Hematopoietic multipotent progenitor cell (in vitro differentiated cells): ENCODE data around the gene KCNK15. TPM values are rescaled to one million over a fixed set of nuclear protein-coding genes. Genes with fewer than 3 reads are reported as not detected.
"Not testable (repeated sequence)": the region's sequence is repeated elsewhere in the genome, so short reads cannot be mapped to it uniquely, and the experiment has no call there.

Source experiments
- DNase-seq, 3 donors: peaks; one replicate each; pipeline ENCODE4 v3.0.0-alpha.2; 2011 to 2015; ENCODE audit warnings: low read depth in 2 of 3, low spot score in 2 of 3
- total RNA-seq: library from RNA; depleted of rRNA; stranded (reverse); fragments of >200 nt; gene quantifications from one replicate; pipeline ENCODE4 v1.2.3, GENCODE V29; 2012

Gene KCNK15
- total RNA-seq, 1 donor: 0.27 TPM

GRCh38 chr20:44754554-44754953 is 8.9 kb downstream of the KCNK15 start:
- DNase-seq: no peak

- no peak for DNase-seq
These were observed 10.5 kb downstream of the KCNK15 start for GRCh38 chr20:44756011-44756688.

GRCh38 chr20:44756956-44757355 is 11.3 kb downstream of the KCNK15 start:
- DNase-seq: no peak

- peak in 1 of 3 donors; percentile 68 for DNase-seq
These were observed 12.8 kb downstream of the KCNK15 start for GRCh38 chr20:44758247-44759101.

- no peak for DNase-seq
These were observed 13.9 kb downstream of the KCNK15 start for GRCh38 chr20:44759595-44759994.

- no peak for DNase-seq
These were observed 15.8 kb downstream of the KCNK15 start for GRCh38 chr20:44761423-44761822.

DNA sequence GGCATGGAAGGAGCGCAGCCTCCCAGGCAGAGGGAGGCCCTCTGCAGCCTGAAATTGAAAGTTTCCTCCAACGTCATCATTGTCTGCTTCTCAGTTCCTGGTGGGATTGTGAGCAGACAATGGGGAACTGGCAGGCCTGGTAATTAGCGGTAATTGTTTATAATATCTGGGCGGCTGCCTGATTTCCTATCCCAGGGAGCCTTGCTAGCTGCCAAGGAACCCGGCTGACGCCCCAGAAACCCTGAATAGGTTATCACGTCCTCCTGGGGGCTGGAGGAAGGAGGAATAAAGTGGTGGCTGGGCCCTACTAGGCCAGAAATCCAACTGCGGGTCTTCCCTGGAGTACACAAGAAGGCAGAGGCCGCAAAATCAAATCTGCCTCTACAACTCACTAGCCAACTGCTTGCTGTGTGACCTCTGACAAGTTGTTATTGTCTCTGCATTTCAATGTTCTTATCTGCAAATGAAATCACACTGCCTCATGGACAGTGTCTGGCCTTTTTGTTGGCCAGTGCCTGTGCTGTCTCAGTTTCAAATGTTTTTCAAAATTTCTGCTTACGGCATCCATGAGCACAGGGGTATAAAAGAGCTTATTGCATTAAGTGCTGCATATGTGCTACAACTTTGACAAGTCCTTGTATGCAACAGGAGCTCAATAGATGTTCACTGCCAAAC is 16.9 kb downstream of the KCNK15 start:
- no peak for DNase-seq

- not testable (repeated sequence) for DNase-seq
These were observed 18.1 kb downstream of the KCNK15 start for GRCh38 chr20:44763798-44764197.

- DNase-seq: no peak
These were observed 19.4 kb downstream of the KCNK15 start for GRCh38 chr20:44765091-44765490.

- no peak for DNase-seq
These were observed 20.2 kb downstream of the KCNK15 start for GRCh38 chr20:44765701-44766347.

DNA sequence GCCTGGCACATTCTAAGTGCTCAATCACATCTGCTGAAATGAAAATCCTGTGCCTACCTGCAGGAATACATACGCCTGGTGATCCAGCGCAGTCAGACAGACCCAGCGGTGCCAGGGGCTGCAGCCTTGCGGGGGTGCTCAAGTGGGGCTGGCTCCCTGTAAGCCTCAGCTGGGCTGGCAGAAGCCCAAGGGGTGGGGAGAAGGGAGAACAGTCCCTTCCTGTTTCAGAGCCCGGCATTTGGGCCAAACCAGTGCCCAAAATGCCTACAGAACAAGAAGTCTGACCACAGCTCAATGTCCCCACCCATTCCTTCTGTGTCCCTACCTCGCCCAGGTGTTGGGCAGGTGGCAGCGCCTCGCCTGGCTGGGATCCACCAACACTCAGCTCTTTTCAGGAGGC is 22.6 kb downstream of the KCNK15 start:
- DNase-seq: no peak

GRCh38 chr20:44768854-44769480 is 23.3 kb downstream of the KCNK15 start:
- DNase-seq: no peak

DNA sequence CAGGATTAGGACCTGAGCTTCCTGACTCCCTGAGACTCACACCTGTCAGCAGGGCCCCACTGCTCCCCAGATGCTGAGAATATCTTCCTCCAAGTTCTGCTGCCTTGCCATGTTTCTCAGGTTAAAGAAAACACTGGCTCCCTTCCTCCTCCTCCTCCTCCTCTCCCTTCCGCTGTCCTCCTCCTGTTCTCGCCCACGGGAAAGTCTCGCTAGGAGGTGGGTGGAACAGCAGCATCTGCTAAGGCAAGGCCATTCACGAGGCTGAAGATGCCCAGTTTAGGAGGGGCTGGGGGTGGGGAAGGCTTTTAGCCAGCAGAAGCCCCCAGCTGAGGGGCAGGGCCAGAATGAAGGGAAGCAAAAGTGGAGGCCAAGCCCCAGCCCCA is 23.8 kb downstream of the KCNK15 start:
- DNase-seq: no peak

DNA sequence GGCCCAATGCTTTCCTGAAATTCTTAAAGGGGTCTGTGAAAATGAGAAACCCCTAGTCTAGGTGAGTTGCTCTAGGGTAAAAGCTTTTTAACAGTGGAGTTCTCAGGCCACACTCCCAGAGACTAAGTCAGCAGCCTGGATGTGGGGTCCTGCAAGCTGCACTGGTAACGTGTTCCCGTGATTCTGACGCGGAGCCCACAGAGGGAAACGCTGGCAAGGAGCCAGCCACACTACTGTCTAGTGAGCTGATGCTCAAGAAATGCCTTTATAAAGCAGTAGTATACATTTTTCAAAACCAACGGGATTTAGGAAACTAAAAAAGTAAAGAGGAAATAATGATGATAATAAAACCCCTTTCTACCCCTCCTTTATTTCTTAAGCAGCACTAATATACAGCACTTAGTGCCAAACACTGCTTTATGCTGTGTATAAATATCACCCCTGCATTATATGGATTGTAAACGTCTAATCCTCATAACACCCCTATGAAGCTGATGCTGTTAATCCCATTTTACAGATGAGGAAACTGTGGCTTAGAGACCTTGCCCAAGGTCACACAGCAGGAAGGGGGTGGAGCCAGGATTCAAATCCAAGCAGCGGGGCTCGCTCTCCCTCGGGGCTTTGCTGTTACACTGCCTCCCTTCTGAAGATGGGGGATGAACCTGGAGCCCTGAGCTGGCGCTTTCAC is 25.0 kb downstream of the KCNK15 start:
- DNase-seq: no peak

GRCh38 chr20:44771172-44771535 is 25.5 kb downstream of the KCNK15 start:
- DNase-seq: no peak

GRCh38 chr20:44772636-44773035 is 27.0 kb downstream of the KCNK15 start:
- no peak for DNase-seq

GRCh38 chr20:44773070-44773829 is 27.6 kb downstream of the KCNK15 start:
- no peak for DNase-seq

GRCh38 chr20:44776980-44777379 is 31.3 kb downstream of the KCNK15 start:
- DNase-seq: peak in 2 of 3 donors; percentile 26 to 64

DNA sequence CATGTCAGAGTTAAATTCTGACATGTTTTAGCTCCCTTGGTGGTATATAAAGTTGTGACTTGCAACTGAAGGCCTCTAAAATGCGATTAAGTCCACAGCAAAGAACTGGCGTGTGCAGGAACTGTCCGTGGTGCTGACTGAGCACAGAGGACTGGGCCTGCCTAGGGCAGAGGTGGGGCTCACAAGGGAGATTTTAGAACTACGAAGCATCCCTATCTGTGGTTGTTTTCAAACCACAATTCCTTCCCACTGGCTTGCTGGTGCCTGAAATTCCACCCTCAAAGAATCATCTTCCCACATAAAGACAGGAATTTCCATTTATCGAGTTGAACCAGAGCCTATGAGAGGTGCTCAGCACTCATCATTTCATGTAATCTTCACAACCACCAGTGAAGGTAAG is 34.6 kb downstream of the KCNK15 start:
- DNase-seq: peak in 2 of 3 donors; percentile 49 to 79
